GM12875 (cell line): Measurements from ENCODE around the gene UGT2B28.
"Not testable (repeated sequence)": the region's sequence is repeated elsewhere in the genome, so short reads cannot be mapped to it uniquely, and the experiment has no call there.

ENCODE experiments used
- H3K4me3 ChIP-seq: one replicate; pipeline ENCODE4 v1.5.1; 2011; ENCODE audit warnings: low read depth, low read length, control low read depth
- CTCF ChIP-seq: IDR thresholded peaks from 2 replicates; pipeline ENCODE4 v1.5.1; 2011; ENCODE audit warnings: low read depth, mild to moderate bottlenecking, control low read depth, inconsistent platforms, low read length, moderate library complexity, borderline replicate concordance; ENCODE audit not compliant: insufficient read depth

UGT2B28 gene

GRCh38 chr4:69280081-69280480 is at the start of gene UGT2B28:
UGT2B28 (plus strand) TSS chr4:69280475; CDS start chr4:69280501, 26 bp downstream.
- H3K4me3 ChIP-seq, result not testable (repeated sequence)

GRCh38 chr4:69239092-69239491 is 41.2 kb upstream of the UGT2B28 start:
- TF ChIP-seq CTCF, result no peak
- no peak overlapping the region for H3K4me3 ChIP-seq

DNA sequence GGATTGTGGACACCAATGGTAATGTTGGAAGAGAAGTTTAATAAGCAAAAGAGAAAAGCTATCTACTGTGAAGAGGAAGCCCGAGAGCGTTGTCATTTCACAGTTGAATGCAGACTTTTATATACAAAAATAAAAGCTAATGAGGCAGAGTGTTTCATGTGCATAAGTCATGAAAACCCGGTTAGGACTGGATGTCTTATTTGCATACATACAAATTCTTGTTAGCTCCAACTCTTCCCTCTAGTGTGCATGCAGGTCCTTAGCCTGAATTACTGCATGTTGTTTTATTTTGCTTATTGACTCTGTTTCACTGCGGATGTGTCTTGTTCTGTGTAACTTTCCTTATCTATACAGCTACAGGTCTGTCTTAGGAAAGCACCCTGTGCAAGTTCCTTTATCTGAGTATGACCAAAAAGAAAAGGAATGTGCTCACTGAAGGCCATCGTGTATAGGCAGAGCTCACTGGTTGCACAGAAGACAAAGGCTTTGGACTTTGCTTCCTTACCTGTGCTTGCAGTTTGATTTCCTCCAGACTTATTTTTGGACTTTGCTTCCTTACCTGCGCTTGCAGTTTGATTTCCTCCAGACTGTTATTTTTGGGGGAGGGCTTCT is 40.6 kb upstream of the UGT2B28 start:
- no peak overlapping the region for H3K4me3 ChIP-seq
- no peak for TF ChIP-seq CTCF

GRCh38 chr4:69240787-69241186 is 39.5 kb upstream of the UGT2B28 start:
- H3K4me3 ChIP-seq, result not testable (repeated sequence)

GRCh38 chr4:69241746-69242145 is 38.5 kb upstream of the UGT2B28 start:
- H3K4me3 ChIP-seq, result not testable (repeated sequence)

DNA sequence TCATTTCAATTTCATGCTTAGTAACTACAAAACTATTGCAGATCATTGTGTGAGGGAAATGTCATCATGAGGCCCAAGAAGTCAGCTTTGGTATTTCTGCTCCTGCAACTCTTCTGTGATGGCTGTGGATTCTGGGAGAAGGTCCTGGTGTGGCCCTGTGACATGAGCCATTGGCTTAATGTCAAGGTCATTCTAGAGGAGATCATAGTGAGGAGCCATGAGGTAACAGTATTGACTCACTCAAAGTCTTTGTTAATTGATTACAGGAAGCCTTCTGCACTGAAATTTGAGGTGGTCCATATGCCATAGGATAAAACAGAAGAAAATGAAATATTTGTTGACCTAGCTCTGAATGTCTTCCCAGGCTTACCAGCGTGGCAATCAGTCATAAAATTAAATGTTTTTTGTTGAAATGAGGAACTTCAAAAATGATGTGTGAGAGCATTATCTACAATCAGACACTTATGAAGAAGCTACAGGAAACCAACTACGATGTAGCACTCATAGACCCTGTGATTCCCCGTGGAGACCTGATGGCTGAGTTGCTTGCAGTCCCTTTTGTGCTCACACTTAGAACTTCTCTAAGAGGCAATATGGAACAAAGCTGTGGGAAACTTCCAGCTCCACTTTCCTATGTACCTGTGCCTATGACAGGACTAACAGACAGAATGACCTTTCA is 37.6 kb upstream of the UGT2B28 start:
- not testable (repeated sequence) for H3K4me3 ChIP-seq

- H3K4me3 ChIP-seq, result not testable (repeated sequence)
Observed at GRCh38 chr4:69250884-69251283, 29.4 kb upstream of the UGT2B28 start.

GRCh38 chr4:69253147-69253772 is 27.0 kb upstream of the UGT2B28 start:
- H3K4me3 ChIP-seq, result not testable (repeated sequence)

- not testable (repeated sequence) for H3K4me3 ChIP-seq
Observed at GRCh38 chr4:69268612-69269011, 11.7 kb upstream of the UGT2B28 start.

DNA sequence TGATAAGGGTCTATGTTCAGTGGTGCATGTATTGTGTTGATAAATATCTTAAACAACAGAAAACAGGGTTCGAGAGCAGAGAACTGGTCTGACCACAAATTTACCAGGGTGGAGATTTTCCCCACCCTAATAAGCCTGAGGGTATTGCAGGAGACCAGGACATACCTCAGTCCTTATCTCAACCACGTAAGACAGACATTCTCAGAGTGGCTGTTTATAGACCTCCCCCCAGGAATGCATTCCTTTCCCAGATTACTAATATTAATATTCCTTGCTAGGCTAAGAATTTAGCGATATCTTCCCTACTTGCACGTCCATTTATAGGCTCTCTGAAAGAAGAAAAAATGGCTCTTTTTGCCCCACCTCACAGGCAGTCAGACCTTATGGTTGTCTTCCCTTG is 16.1 kb downstream of the UGT2B28 start:
- H3K4me3 ChIP-seq, result not testable (repeated sequence)

- not testable (repeated sequence) for H3K4me3 ChIP-seq
Observed at GRCh38 chr4:69308426-69309033, 28.3 kb downstream of the UGT2B28 start.

DNA sequence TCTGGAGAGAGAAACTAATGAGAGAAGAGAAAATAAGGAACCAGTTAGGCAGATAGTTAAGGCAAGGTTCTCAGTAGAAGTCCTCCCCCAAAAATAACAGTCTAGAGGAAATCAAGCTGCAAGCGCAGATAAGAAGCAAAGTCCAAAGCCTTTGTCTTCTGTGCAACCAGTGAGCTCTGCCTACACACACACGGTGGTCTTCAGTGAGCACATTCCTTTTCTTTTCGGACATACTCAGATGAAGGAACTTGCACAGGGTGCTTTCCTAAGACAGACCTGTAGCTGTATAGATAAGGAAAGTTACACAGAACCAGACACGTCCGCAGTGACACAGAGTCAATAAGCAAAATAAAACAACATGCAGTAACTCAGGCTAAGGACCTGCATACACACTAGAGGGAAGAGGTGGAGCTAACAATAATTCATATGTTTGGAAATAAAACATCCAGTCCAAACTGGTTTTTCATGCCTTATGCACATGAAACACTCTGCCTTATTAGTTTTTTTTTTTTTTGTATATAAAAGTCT is 29.3 kb downstream of the UGT2B28 start:
- not testable (repeated sequence) for H3K4me3 ChIP-seq

DNA sequence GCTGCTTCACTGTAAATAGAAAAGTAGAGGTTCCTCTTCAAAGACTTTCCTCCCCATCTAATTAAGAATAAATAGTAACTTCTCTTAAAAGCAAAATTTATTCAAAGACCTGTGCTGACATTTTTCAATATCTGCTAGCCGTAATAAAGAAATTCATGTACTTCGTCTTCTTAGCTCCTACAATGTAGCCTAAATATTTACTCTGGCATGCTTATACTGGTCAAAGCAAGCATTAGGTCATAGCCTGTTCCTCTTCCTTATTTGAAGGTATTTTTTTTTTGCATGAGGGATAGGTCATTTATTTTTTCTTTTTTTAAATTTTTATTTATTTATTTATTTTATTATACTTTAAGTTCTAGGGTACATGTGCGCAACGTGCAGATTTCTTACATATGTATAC is 30.0 kb downstream of the UGT2B28 start:
- not testable (repeated sequence) for H3K4me3 ChIP-seq
